Testis (tissue), 3 donors: ENCODE data around the gene MEGF11. TPM values are rescaled to one million over a fixed set of nuclear protein-coding genes. Genes with fewer than 3 reads are reported as not detected.

ENCODE experiments used
- DNase-seq: peaks from one replicate; pipeline ENCODE4 v3.0.0-alpha.2; 2019
- H3K27ac ChIP-seq, 2 donors: fragments of 200-600 bp; sonication (generic); one replicate each; pipeline ENCODE4 v1.5.1; 2019
- H3K27me3 ChIP-seq: fragments of 200-600 bp; sonication (generic); one replicate; pipeline ENCODE4 v1.5.1; 2019
- H3K36me3 ChIP-seq: fragments of 200-600 bp; sonication (generic); one replicate; pipeline ENCODE4 v1.5.1; 2017; ENCODE audit warnings: low read depth; ENCODE audit errors: missing control alignments
- H3K4me1 ChIP-seq: fragments of 200-600 bp; sonication (generic); one replicate; pipeline ENCODE4 v1.5.1; 2019
- H3K4me3 ChIP-seq, 2 donors: fragments of 200-600 bp; sonication (generic); one replicate each; pipeline ENCODE4 v1.5.1; 2017 to 2019
- H3K9me3 ChIP-seq: fragments of 200-600 bp; sonication (generic); one replicate; pipeline ENCODE4 v1.5.1; 2017
- POLR2A ChIP-seq: fragments of 450-650 bp; IDR thresholded peaks from one replicate; pipeline ENCODE4 v1.6.1; 2017; ENCODE audit warnings: antibody characterized with exemption, mild to moderate bottlenecking, moderate library complexity
- WGBS, 2 donors: methylation state at CpG; one replicate each; pipeline ENCODE4 v1.1.5; 2018; 5-methylcytosine and 5-hydroxymethylcytosine counted together
- intact Hi-C: fragments of 100-400 bp; cut with DNase I; formaldehyde crosslinking; loops from one replicate; pipeline ENCODE4 v1.15.1; 2023; ENCODE audit warnings: low total_unique reads
- polyA plus RNA-seq: library from polyadenylated mRNA; stranded (reverse); fragments of 350-450 nt; fragmentation: Illumina TruSeq; extraction: RNeasy Lipid Tissue Mini Kit (QIAGEN cat#74804); gene quantifications from one replicate; pipeline ENCODE4 v1.2.3, GENCODE V29; 2014; ENCODE audit warnings: low read depth, low replicate concordance; ENCODE audit not compliant: insufficient read depth
- total RNA-seq, 2 donors: library from RNA; depleted of rRNA; stranded (reverse); fragments of >200 nt; gene quantifications; one replicate each; pipeline ENCODE4 v1.2.3, GENCODE V29; 2016
- TF ChIP-seq, protein P1 (sequence below), 3 experiments: fragments of 450-650 bp in 2 of 3; fragments of 200-600 bp in 1 of 3; sonication (generic) in 1 of 3; IDR thresholded peaks; one replicate each; pipeline ENCODE4 v1.5.1; 2016 to 2019; ENCODE audit warnings: antibody characterized with exemption in 3 of 3, mild to moderate bottlenecking in 2 of 3, moderate library complexity in 1 of 3

Gene MEGF11
- total and polyA plus RNA-seq, 3 donors from 2014 or later = 4.5 to 18.7 (median 8.6) TPM

DNA sequence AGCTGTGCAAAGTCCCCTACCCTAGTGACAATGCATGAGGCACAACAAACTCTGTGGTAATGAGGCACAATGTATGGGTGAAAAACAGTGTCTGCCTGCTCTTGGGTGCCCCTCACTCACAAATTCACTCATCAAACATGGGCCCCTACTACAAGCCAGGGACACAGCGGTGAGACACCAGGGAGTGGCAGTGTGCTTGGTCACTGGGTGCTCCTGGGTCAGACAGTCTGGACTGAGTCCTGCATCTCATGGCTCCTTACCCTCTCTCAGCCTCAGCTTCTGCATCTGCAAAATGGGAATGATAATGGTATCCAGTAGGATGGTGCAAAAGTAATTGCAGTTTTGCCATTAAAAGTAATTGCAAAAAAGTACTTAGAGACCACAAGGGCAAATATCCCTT lies 184.7 kb downstream of the MEGF11 start:
- no peak for DNase-seq
- Histone ChIP-seq H3K36me3 (no peaks in the 10 kb centered on the region), H3K4me1 (peaks cover 5% of the 10 kb centered on the region), H3K4me3 (no peak overlapping the region), H3K27ac (no peak overlapping the region), H3K27me3 (no peaks in the 10 kb centered on the region), H3K9me3 (no peaks in the 10 kb centered on the region)
- intact Hi-C loops = no loop called here
- no peak for TF ChIP-seq POLR2A
- TF ChIP-seq, protein P1, sequence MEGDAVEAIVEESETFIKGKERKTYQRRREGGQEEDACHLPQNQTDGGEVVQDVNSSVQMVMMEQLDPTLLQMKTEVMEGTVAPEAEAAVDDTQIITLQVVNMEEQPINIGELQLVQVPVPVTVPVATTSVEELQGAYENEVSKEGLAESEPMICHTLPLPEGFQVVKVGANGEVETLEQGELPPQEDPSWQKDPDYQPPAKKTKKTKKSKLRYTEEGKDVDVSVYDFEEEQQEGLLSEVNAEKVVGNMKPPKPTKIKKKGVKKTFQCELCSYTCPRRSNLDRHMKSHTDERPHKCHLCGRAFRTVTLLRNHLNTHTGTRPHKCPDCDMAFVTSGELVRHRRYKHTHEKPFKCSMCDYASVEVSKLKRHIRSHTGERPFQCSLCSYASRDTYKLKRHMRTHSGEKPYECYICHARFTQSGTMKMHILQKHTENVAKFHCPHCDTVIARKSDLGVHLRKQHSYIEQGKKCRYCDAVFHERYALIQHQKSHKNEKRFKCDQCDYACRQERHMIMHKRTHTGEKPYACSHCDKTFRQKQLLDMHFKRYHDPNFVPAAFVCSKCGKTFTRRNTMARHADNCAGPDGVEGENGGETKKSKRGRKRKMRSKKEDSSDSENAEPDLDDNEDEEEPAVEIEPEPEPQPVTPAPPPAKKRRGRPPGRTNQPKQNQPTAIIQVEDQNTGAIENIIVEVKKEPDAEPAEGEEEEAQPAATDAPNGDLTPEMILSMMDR (IDR thresholded peaks at IDR 0.05) = no peak
- WGBS, 2 donors = 89 to 94% methylated on average over 1 of the region's 1 CpG

- H3K27me3 ChIP-seq = no peaks in the 10 kb centered on the region
- H3K9me3 ChIP-seq = no peaks in the 10 kb centered on the region
- H3K27ac ChIP-seq = no peak overlapping the region
- no peaks in the 10 kb centered on the region for H3K36me3 ChIP-seq
- H3K4me3 ChIP-seq = no peak overlapping the region
- DNase-seq = no peak
- intact Hi-C loops = no loop called here
- H3K4me1 ChIP-seq = peaks cover 2% of the 10 kb centered on the region
- WGBS, 2 donors = 82 to 83% methylated on average over 4 to 5 of the region's 5 CpGs
- no peak for TF ChIP-seq POLR2A
- TF ChIP-seq, protein P1 (IDR thresholded peaks at IDR 0.05) = no peak
Observed at GRCh38 chr15:66067687-66068086, 185.9 kb downstream of the MEGF11 start.

GRCh38 chr15:66066481-66066880 lies 187.1 kb downstream of the MEGF11 start:
- H3K27me3 ChIP-seq = no peaks in the 10 kb centered on the region
- H3K27ac ChIP-seq = no peak overlapping the region
- 49 to 55% methylated on average over 5 to 6 of the region's 6 CpGs for WGBS, 2 donors
- no peaks in the 10 kb centered on the region for H3K36me3 ChIP-seq
- no peaks in the 10 kb centered on the region for H3K4me1 ChIP-seq
- no peak overlapping the region for H3K4me3 ChIP-seq
- TF ChIP-seq POLR2A = no peak
- TF ChIP-seq, protein P1 (IDR thresholded peaks at IDR 0.05) = no peak
- intact Hi-C loops = no loop called here
- no peak for DNase-seq
- no peaks in the 10 kb centered on the region for H3K9me3 ChIP-seq

DNA sequence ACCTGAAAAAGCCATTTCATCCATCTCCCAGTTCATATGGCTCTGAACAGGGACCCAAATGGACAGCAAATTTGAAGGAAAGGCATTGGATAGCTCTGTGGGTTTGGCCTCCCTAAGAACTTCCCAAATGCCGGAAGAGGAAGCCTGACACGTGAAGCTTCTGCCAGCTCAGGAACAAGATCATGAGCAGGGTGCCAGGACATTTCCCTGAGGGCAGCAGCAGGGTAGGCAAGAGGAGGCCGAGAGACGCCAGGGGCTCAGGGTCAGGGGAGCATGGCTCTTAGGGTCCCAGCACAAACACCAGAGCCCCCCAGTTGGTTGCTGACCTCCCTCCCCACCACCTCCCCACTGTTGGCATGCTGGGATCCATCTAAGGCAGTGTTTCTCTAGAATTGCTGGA lies 187.5 kb downstream of the MEGF11 start:
- Histone ChIP-seq H3K36me3 (no peaks in the 10 kb centered on the region), H3K9me3 (no peaks in the 10 kb centered on the region), H3K27me3 (no peaks in the 10 kb centered on the region), H3K4me1 (no peaks in the 10 kb centered on the region), H3K27ac (no peak overlapping the region), H3K4me3 (no peak overlapping the region)
- no peak for DNase-seq
- WGBS, 2 donors = 38 to 39% methylated on average over 4 of the region's 4 CpGs
- TF ChIP-seq, protein P1 (IDR thresholded peaks at IDR 0.05) = no peak
- no peak for TF ChIP-seq POLR2A
- intact Hi-C loops = no loop called here

- H3K4me1 ChIP-seq = no peaks in the 10 kb centered on the region
- H3K36me3 ChIP-seq = no peaks in the 10 kb centered on the region
- H3K27ac ChIP-seq = no peak overlapping the region
- TF ChIP-seq, protein P1 (IDR thresholded peaks at IDR 0.05) = no peak
- TF ChIP-seq POLR2A = no peak
- intact Hi-C loops = no loop called here
- no peaks in the 10 kb centered on the region for H3K27me3 ChIP-seq
- no peaks in the 10 kb centered on the region for H3K9me3 ChIP-seq
- no peak for DNase-seq
- no peak overlapping the region for H3K4me3 ChIP-seq
- WGBS, 2 donors = 62 to 74% methylated on average over 5 to 6 of the region's 6 CpGs
Observed at GRCh38 chr15:66065325-66065724, 188.2 kb downstream of the MEGF11 start.
